GM19239 (cell line): Measurements from ENCODE around the gene GNB4.

ENCODE experiments used
- DNase-seq: peaks from one replicate; pipeline ENCODE4 v3.0.0; 2011; ENCODE audit warnings: low spot score; ENCODE audit not compliant: insufficient read length
- FAIRE-seq: peaks from 2 replicates; lab custom pipeline; 2011; peaks lifted over from hg19 to GRCh38; lab: Jason Lieb, UNC

GNB4 gene

DNA sequence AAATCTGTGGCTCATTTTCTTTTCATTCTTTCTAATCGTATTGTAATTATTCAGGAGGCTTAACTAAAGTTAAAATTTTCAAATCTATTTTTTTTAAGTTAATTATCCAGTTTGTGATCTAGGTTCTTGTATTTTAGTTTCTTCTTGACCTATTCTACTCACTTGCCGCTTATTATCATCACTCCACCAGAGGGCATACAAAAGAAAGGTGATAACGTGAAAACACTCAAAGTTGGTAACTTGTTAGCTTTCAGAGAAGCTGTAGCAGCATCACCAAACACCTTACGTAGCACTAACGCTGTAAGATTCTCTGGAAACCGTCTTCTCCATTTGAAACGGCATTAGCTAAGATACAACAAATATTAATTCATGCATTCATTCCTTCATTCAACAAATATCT is 4.8 kb downstream of the GNB4 start:
- no peak for FAIRE-seq

GRCh38 chr3:179438841-179439240 is 12.4 kb downstream of the GNB4 start:
- DNase-seq: no peak
- FAIRE-seq: peak; percentile 4

More for the DNA sequence above, 4.8 kb downstream of the GNB4 start:
- DNase-seq: no peak

DNA sequence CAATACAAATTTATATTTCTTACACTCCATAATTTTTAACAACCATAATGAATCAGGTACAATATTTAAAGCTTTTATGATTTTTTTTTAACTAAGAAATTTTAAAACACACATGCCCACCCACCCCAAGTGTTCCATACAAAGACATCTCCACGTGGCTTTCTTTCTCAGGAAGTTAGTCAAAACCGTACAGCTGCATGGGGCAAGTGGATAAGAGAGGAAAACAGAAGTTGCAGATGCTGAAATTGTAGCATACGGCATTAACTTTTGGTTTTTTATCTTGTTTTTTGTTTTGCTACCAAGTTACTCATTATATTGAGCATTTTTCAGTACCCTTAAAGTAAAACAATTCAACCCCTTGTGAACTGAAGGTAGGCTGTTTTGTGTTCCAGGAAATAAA is 14.8 kb downstream of the GNB4 start:
- DNase-seq (no peak), FAIRE-seq (no peak)

DNA sequence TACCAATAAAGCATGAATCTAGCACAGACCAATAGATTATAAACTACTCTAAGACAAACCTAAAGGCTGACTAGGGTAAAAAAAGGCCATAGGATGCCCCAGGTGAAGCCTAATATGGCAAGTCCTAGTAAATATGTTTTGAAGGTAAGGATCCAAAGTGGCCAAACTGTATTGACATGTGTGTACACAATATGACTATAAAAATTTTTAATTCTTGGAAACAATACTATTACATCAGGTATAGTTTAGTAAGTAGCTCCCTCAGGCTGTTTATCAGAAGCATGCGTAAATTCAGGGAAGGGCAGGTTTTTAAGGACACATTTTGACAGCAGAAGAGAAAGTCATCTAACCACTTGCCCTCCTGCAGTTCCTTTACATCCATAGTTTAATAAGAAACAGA is 18.8 kb downstream of the GNB4 start:
- DNase-seq (no peak), FAIRE-seq (no peak)

- DNase-seq: no peak
- FAIRE-seq: peak; percentile 70
These were observed 19.2 kb downstream of the GNB4 start for GRCh38 chr3:179432021-179432420.

DNA sequence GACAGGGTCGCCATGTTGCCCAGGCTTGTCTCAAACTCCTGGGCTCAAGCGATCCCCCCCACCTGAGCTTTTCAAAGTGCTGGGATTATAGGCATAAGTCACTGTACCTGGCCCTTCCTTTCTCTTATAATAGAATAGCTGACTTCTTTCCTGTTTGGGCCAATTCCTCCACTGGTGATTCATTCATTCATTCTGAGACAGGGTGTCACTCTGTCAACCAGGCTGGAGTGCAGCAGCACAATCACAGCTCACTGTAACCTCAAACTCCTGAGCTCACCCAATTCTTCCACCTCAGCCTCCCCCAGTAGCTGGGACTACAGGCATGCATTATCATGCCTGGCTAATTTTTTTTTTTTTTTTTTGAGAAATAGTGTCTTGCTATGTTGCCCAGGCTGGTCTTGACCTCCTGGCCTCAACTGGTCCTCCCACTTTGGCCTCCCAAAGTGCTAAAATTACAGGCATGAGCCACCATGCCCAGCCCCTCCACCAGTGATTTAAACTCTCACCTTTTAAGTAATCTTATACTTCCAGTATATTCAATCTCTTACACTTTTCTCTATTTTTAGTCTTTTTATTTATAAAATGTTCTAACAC is 20.9 kb downstream of the GNB4 start:
- DNase-seq: no peak
- FAIRE-seq: no peak

DNA sequence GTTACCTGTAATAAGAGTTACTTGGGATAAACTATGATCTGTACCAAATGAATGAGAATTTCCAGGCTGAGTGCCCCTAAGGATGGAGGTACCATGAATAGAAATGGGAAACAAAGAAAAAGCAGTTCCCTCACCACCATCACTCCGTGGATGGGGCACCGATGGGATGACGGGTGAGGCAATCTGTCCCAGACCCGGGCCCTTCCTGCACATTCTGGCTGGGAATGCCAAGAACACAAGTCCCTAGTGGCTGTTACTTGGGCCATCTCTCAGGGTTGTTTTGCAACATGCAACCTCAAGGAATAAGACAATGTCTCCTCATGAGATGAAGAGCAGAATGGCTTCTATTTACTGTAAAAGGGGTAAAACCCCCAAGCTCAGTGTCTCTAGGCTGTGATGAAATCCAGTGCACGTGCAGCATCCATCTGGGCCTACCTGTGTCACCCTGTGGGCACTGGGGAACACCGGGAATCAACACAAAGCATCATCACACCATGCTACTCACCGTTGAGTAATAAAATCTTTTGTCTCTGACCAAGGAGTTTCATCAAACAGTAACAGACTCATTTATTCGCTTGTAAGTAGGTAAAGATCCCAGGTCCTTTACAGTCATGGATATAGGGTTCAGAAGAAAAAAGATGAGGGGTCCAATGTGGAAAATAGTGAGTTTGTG is 22.3 kb downstream of the GNB4 start:
- no peak for DNase-seq
- FAIRE-seq: no peak

- no peak for DNase-seq
- FAIRE-seq: no peak
These were observed 26.2 kb downstream of the GNB4 start for GRCh38 chr3:179425075-179425474.

- no peak for FAIRE-seq
- DNase-seq: no peak
These were observed 29.8 kb downstream of the GNB4 start for GRCh38 chr3:179421500-179421899.

- FAIRE-seq (no peak), DNase-seq (no peak)
These were observed 32.7 kb downstream of the GNB4 start for GRCh38 chr3:179418610-179419009.

- DNase-seq: no peak
These were observed 34.6 kb downstream of the GNB4 start for GRCh38 chr3:179416681-179417080.

DNA sequence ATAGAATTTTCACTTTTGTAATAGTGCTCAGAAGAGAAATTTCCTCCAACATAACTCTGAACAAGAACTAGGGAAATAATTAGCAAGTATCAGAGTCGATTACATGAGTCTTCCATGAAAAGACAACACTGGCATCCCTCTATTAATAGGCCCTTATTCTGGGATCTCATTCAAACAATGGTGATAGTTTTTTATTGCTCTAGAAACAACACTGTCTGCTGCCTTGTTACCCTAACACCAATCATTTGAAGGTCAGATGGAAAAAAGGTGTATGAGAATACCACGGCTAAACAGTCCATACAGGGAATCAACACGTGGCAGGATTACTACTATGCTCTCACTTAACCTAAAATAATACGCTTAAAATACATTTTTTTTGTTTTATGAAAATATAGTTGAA is 35.9 kb downstream of the GNB4 start:
- no peak for FAIRE-seq

More at GRCh38 chr3:179416681-179417080, 34.6 kb downstream of the GNB4 start:
- no peak for FAIRE-seq

GRCh38 chr3:179414804-179415203 is 36.5 kb downstream of the GNB4 start:
- FAIRE-seq: no peak
- no peak for DNase-seq

More for the DNA sequence above, 35.9 kb downstream of the GNB4 start:
- no peak for DNase-seq

DNA sequence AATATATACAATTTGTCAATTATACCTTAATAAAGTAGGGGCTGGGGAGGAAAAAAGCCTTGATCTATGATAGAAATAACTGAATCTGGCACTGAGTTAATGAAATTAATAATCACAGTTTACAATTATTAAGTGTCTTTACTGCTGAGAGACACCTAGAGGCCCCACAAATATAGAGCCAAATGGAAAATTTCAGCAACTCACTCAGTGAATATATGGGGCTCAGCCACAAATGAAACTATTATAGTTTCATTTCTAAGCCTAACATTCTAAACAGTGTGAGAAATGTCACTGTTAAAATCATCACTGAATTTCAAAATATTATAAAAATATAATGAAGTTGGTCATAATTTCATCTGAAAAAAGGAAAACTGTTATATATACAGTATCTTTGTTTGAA is 40.3 kb downstream of the GNB4 start:
- DNase-seq (no peak), FAIRE-seq (no peak)

- DNase-seq: no peak
- no peak for FAIRE-seq
These were observed 40.9 kb downstream of the GNB4 start for GRCh38 chr3:179410331-179410730.

DNA sequence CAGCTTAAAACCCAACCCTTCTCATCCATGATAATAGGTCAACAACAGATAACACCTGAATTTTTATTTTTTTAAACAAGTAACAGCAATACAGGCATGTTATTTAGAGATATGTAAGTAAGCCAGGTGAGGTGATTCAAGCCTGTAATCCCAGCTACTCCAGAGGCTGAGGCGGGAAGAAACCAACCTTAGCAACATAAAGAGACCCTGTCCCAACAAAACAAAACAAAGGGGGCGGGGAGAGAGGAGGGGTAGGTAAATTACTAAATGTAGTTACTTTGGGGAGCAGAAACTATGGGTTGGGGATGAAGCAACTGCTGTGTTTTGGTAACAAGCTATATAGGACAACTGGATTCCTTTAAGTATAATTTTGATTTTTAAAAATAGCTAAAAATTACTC is 47.0 kb downstream of the GNB4 start:
- no peak for FAIRE-seq

DNA sequence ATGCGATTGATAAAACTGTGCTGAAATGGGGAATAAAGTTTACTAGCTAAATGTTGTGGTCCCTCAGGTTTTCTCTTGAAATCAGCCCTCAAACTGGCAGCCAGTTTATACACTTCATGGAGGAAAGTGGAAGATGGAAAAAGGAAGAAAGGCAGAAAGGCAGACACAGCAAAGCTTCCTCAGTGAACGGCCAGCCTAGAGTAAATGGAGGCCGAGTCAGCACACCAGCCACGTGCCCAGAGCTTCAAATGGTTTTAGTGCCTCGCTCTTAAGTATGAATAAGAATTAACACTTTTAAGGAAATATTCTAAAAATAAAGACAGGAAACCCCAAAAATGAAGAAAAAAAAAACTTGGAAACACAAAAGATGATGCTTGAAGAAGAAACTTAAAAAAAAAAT is 48.3 kb downstream of the GNB4 start:
- no peak for FAIRE-seq

More for the DNA sequence above, 47.0 kb downstream of the GNB4 start:
- no peak for DNase-seq

GRCh38 chr3:179401561-179401960 is 49.7 kb downstream of the GNB4 start:
- no peak for DNase-seq
- no peak for FAIRE-seq

More for the DNA sequence above, 48.3 kb downstream of the GNB4 start:
- DNase-seq: no peak

- no peak for DNase-seq
These were observed 52.6 kb downstream of the GNB4 start for GRCh38 chr3:179398574-179399231.

DNA sequence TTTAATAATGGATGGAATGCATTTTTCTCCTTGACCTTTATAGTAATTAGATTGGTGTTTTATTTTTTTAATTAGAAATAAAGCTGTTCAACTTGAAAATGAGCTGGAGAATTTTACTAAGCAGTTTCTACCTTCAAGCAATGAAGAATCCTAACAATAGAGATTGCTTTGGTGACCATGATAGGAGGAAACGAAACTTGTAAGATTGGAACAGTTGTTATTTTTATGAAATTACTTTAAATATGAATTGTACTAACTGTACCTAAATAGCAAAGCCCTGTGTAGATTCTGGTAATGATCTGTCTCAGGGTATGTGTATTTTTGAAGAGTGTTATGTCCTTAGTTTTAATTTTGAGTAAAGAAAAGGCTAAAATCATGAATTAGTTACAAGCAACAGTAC is 59.4 kb downstream of the GNB4 start:
- FAIRE-seq (no peak), DNase-seq (no peak)

More at GRCh38 chr3:179398574-179399231, 52.6 kb downstream of the GNB4 start:
- no peak for FAIRE-seq

DNA sequence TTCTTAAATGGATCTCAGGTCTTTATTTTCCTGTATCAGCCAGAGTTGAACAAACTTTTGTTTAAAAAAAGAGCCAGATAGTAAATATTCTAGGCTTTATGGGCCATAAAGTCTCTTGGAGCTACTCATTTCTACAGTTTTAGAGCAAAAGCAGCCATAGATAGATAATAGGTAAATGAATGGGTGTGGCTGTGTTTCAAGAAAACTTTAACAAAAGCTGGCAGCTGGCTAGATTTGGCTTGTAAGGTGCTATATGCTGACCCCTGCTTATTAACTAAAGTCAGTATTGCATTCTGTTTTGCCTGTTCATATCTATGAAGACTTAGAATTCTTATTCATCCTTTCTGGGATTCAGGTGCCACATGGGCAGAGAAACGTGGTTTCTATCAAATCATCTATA is 74.8 kb downstream of the GNB4 start:
- no peak for DNase-seq
- no peak for FAIRE-seq
